HG03439 (cell line): ENCODE data around the gene RFX6.

Experiments used
- ATAC-seq: cut with Tn5 transposase; IDR thresholded peaks from one replicate; pipeline ENCODE4 v1.9.1; 2021; ENCODE audit warnings: mild to moderate bottlenecking, moderate library complexity; ENCODE audit not compliant: unreplicated experiment

RFX6 gene

DNA sequence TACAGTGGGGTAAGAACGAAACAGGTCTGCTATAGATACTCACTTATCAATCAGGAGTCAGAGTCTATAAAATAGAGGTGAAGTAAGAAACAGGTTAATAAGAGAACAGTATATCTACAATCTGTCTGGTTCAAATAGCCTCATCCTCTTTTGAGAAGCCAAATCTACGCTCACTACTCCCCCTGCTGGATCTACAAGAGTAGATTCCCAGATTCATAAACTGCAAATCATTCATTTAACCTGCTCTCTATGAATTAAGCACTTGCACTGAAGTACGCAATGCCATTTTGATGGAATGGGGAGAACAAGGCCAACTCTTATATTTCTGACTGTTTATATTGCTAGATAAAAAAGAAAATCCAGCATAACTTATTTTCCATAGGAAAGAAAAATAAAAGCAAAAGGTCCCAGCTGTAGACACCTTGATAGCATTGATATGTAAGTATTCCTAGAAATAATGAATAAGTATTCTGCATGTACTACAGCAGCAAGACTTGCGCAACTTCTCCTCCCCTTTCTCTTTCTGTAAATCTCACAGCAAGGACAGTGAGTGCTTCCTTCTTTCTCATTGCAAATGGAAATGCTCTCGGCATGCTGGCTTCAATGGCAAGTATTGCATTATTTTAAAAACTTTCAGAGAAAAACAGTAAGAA, 92.3 kb downstream of the RFX6 start:
- ATAC-seq = peak; percentile 86

DNA sequence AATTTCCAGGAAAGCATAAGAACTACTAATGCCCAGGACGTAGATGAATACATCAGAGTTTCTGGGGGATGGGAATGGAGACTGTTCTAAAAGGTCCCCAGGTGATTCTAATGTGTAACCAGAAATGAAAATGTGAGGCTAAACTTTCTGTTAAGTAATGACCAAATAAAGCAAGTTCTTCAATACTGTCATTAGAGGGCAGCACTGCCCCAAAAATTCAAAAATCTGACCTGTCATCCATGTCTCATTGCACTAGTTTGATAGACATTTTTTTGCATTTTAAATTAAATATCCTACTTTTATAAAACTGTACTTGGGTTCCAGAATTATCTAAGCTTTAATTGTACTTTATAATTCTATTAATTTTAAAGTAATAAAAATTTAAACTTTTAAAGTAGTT, 94.9 kb downstream of the RFX6 start:
- ATAC-seq = peak; percentile 82

DNA sequence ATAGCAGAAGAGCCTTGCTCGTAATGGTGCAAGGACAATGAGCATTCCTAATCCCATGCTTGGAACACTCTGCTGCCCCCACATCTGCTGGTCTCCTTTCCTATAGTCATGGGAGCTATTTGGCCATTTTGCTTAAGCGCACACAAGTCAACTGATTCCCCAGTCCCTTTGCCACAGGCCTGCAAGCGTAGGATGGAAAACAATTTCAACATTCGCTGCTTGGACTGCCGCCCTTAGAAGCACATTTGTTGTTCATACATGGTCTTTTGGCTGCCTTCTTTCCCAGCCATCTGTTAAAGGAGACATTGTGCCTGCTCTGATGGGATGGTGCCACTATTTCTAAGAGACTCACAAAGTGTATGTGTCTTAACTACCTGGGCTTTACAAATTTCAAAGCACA, 96.9 kb downstream of the RFX6 start:
- ATAC-seq = no peak

DNA sequence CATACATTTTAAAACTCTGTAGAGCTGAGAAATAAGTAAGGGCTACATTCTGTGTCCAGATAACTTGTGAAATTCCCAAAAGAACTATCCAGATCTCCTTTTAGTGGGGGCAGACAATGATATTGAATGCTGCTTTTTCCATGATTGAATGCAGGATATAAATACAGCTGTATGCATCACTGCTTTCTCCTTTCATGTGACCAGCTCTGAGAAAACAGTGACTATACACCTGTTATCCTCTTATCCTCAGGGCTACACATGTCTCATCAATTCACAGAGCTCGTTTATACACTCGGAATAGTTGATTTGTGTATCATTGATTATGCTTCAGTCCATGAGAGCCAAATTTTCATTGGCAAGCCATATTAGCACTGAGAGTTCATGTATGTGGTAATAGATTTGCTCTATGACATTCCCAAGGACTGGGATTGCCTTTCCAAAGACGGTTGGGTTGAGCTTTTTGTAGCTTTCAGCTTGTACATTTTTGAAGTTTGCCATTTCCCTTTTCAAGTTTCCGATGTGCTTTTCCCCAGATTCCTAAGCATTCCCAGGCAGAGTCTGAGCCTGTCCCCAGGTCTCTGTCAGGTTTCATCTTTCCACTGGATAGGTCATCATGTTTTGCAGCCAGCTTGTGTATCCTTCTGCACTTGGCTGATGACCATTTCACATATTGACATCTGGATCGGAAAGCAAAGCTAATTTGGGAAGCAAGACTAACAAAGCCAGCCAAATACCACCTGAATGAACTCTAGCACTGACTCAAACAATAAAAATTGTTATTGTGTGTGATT, 97.7 kb downstream of the RFX6 start:
- no peak for ATAC-seq

DNA sequence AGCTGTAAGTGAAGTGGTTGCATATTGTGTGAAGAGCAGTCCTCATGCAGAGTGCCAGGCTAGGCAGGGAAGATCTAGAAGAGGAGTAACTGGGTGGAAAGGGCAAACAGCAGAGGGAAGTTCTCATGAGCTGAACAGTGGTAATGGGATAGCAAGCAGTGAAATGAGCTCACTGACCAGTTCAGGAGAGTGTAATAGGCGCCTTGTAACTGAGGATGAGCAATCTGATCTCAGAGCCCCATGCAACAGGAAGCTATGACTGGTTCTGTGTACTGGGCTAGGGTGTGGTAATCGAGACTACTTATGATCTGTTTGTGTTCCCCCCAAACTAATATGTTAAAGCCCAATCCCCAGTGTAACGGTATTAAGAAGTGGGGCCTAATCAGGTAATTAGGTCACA, 98.6 kb downstream of the RFX6 start:
- ATAC-seq = no peak

DNA sequence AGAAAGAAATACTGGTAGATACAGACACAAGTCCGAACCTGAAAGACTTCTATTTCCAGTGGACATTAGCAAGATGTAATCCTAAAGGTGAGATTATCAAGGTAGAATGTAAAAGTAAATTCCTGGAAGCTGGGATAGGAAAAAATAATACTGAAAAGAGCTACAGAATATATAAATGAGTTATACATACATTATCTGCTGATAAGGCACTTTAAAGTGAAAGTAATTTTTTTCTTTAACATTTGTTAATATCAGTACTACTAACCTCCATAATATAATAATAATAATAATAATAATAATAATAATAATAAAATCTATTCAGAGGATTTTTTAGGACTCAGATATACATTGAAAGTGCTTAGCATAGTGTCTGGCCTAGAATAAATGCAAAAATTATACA, 102.5 kb downstream of the RFX6 start:
- no peak for ATAC-seq
